Measurements from ENCODE around the gene CHPF2.

The CHPF2 gene

DNA sequence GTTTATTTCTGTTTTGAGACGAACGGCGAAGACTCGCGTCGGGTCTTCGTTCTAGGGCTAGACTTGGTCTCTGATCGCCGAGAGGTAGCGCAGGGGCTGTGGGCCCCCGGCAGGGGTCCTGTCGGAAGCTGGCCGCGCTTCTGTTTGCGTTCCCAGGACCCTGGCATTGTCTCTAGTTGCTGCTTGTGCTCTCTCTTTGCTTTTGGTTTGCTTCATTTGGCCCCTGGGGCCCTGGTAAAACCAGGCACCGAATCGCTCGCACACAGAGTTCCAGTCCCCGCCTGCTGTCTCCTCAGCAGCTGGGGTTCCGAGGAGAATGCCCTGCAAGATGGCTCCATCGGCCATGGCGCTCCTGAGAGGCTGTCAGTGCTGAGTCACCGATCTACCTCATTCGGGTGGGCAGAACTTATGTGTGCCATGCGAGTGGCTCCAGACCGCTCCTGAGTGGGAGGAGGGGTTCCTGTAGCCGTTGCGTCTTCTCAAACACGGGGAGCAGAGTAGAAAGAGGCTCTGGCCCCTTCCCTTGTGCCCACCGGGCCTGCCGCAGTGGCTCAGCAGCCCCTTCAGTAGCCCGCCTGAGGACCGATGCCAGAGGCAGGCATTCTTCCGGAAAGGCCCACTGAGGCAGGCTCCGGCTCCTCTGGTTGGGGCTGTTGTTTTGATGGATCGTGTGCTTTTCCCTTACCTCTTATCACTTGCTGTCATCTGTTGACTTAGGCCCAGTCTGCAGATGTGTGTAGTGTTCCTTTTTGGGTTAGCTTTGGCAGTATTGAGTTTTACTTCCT lies 826 bp downstream of the CHPF2 start:
- DNase-seq (ENCODE audit: low spot score): peak; percentile 90

DNA sequence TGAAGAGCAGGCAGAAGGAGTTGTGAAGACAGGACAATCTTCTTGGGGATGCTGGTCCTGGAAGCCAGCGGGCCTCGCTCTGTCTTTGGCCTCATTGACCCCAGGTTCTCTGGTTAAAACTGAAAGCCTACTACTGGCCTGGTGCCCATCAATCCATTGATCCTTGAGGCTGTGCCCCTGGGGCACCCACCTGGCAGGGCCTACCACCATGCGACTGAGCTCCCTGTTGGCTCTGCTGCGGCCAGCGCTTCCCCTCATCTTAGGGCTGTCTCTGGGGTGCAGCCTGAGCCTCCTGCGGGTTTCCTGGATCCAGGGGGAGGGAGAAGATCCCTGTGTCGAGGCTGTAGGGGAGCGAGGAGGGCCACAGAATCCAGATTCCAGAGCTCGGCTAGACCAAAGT lies 1.5 kb downstream of the CHPF2 start:
- DNase-seq (ENCODE audit: low spot score): no peak

DNA sequence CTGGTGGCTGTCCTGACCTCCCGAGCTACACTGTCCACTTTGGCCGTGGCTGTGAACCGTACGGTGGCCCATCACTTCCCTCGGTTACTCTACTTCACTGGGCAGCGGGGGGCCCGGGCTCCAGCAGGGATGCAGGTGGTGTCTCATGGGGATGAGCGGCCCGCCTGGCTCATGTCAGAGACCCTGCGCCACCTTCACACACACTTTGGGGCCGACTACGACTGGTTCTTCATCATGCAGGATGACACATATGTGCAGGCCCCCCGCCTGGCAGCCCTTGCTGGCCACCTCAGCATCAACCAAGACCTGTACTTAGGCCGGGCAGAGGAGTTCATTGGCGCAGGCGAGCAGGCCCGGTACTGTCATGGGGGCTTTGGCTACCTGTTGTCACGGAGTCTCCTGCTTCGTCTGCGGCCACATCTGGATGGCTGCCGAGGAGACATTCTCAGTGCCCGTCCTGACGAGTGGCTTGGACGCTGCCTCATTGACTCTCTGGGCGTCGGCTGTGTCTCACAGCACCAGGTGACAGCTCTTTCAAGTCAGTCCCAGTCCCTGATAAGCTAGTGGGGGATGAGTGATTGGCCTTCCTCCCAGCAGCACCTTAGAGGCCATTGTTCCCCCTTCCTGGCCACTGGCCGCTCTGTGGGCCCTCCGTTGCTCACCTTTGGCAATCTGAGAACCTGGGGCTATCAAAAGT lies 3.0 kb downstream of the CHPF2 start:
- DNase-seq (ENCODE audit: low spot score): no peak

DNA sequence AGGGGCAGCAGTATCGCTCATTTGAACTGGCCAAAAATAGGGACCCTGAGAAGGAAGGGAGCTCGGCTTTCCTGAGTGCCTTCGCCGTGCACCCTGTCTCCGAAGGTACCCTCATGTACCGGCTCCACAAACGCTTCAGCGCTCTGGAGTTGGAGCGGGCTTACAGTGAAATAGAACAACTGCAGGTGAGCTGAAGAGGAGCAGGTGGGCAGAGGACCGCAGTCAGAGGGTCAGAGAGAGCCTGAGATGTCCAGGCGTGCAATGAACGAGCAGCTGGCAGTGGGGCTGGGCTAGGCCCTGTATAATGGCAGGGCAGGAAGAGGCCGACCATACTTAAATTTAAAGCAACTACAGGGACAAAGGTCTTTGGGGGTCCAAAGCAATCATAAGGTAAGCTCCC lies 4.1 kb downstream of the CHPF2 start:
- no peak for DNase-seq (ENCODE audit: low spot score)

DNA sequence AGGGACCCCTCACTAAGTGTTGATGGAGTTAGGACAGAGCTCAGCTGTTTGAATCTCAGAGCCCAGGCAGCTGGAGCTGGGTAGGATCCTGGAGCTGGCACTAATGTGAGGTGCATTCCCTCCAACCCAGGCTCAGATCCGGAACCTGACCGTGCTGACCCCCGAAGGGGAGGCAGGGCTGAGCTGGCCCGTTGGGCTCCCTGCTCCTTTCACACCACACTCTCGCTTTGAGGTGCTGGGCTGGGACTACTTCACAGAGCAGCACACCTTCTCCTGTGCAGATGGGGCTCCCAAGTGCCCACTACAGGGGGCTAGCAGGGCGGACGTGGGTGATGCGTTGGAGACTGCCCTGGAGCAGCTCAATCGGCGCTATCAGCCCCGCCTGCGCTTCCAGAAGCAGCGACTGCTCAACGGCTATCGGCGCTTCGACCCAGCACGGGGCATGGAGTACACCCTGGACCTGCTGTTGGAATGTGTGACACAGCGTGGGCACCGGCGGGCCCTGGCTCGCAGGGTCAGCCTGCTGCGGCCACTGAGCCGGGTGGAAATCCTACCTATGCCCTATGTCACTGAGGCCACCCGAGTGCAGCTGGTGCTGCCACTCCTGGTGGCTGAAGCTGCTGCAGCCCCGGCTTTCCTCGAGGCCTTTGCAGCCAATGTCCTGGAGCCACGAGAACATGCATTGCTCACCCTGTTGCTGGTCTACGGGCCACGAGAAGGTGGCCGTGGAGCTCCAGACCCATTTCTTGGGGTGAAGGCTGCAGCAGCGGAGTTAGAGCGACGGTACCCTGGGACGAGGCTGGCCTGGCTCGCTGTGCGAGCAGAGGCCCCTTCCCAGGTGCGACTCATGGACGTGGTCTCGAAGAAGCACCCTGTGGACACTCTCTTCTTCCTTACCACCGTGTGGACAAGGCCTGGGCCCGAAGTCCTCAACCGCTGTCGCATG lies 5.2 kb downstream of the CHPF2 start:
- DNase-seq (ENCODE audit: low spot score): no peak

DNA sequence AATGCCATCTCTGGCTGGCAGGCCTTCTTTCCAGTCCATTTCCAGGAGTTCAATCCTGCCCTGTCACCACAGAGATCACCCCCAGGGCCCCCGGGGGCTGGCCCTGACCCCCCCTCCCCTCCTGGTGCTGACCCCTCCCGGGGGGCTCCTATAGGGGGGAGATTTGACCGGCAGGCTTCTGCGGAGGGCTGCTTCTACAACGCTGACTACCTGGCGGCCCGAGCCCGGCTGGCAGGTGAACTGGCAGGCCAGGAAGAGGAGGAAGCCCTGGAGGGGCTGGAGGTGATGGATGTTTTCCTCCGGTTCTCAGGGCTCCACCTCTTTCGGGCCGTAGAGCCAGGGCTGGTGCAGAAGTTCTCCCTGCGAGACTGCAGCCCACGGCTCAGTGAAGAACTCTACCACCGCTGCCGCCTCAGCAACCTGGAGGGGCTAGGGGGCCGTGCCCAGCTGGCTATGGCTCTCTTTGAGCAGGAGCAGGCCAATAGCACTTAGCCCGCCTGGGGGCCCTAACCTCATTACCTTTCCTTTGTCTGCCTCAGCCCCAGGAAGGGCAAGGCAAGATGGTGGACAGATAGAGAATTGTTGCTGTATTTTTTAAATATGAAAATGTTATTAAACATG lies 6.0 kb downstream of the CHPF2 start:
- DNase-seq (ENCODE audit: low spot score): no peak

DNA sequence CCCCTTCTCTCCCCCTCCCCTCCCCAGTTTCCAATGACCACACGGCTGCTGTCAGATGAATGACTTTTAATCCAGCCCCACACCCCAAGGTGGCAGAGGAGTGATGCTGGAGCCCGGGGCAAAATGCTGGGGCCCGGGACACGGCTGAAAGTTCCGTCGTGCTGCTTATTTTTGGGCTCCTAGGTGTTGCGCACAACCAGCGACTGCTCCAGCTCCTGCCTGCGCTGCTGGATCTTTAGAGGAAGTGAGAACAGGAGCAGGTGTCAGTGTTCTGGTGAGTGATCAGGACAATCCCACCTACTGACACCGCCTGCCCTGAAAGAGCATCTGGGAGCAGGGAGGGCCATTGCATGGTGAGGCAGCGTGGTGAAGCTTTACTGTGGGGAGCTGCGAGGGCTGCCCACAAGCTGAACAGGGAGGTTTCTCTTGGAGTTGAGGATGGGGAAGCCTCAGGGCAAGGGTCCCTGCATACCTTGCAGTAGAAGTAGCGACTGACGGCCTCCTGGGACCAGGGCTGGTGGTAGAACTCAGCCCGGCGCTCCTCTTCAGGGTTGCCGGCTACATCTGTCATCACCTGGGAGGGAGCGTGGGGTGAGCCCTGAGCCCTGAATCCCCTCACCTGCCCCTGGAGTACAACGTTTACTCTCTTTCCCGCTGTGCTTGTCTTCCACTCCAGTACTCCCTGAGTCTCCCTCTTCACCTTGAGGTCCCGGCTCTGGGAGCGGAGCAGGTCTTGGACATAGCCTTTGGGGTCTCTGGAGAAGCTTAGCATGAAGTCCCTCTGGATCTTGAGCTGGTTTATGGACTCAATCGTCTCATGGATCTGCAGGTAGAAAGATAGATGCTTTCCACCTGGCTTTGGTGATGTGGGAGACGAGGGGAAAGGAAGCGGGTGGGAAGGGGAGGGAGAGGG lies 6.9 kb downstream of the CHPF2 start:
- no peak for DNase-seq (ENCODE audit: low spot score)

DNA sequence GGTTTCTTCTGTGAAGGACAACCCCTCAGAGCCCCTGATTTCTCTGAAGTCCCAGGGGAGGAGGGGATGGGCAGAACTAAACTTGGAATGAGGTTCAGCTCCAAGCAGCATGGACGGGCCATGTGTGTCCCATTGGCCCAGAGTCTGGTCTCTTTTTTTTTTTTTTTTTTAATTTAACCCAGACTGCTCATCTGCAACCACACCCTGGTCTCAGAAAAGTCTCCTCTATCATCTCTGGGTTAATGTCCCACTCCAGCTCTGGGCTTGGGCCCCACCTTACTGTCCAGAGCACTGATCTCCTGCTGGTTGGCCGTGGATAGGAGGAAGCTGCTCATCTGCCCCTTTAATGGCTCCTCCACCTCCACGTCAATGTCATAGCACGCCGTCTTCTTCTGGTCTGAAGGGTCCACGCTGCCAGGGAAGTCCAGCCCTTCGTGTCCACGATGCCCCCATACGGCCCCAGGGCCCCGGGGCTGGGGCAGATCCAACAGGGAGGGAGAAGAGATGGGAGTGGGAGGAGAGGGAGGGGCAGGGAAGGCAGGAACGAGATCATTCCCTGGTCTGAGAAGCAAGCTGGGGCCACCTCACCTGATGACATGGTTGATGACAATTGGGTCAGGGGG lies 7.7 kb downstream of the CHPF2 start:
- DNase-seq (ENCODE audit: low spot score): no peak

DNA sequence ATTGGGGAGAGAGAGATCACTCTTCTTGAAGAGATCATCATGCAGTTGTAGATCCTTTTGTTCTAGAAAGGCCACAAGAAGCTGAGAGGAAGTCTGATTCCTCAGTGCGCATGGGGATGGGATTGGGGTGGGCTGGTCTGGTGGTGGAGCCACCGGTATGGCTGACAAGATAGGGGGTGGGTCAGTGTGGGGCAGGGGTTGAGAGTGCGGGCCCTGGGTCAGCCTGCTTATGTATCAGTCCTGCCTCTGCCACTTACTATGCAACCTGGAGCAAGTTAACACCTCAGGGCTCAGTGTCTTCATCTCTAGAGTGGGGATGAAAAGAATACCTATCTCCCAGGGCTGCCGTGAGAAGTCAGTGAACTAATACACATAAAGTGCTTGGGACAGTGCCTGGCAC lies 8.3 kb downstream of the CHPF2 start:
- no peak for DNase-seq (ENCODE audit: low spot score)

DNA sequence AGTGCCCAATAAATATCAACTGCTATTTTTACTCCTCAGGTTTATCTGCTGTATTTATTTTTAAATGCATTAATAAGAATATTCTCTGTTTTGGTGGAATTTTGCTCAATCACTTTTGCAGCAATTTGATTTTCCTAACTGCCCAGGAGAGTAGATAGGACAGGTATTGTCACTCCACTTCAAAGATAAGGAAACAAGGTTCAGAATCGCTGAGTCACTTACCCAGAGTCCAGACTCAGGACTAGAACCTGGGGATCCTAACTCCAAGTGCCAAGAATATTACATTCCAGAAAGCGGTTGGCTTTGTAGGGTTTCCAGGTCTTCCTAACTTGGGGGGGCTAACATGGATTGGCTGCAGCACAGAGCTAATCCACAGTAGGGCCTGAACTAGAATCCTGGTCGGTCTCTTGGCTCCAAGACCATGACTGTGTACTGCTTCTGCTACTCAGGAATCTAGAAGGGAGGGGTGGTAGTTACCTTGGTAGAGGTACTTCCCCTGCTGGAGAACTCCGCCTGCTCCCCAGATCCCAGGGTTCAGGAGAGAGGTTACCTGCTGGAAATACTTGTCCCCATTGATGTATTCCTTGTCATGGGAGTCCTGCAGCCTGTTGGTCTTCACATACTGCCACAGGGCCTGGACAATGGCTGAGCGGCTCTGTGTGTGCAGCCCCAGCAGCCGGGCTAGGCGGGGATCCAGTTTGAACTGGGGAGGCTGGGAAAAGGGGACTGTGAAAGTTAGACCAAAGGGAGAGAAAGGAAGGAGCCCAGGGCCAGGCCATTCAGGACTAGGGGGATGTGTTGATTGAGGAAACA lies 8.9 kb downstream of the CHPF2 start:
- DNase-seq (ENCODE audit: low spot score): no peak

DNA sequence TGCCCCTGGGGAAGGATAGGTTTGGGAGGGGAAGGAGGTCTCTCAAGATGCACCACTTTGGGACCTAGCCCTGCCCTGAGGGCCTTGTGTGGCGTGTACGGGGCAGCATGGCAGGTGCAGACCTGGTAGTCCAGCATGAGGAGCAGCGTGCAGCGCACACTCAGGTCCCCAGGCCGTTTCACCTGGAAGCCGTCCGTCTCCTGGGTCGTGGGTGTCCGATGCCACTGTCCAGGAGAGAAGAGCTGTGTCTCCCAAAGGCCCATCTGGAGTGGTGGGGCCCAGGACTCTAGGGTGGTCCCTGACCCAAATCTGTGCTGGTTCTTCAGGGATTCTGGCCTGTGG lies 9.4 kb downstream of the CHPF2 start:
- DNase-seq (ENCODE audit: low spot score): no peak

DNA sequence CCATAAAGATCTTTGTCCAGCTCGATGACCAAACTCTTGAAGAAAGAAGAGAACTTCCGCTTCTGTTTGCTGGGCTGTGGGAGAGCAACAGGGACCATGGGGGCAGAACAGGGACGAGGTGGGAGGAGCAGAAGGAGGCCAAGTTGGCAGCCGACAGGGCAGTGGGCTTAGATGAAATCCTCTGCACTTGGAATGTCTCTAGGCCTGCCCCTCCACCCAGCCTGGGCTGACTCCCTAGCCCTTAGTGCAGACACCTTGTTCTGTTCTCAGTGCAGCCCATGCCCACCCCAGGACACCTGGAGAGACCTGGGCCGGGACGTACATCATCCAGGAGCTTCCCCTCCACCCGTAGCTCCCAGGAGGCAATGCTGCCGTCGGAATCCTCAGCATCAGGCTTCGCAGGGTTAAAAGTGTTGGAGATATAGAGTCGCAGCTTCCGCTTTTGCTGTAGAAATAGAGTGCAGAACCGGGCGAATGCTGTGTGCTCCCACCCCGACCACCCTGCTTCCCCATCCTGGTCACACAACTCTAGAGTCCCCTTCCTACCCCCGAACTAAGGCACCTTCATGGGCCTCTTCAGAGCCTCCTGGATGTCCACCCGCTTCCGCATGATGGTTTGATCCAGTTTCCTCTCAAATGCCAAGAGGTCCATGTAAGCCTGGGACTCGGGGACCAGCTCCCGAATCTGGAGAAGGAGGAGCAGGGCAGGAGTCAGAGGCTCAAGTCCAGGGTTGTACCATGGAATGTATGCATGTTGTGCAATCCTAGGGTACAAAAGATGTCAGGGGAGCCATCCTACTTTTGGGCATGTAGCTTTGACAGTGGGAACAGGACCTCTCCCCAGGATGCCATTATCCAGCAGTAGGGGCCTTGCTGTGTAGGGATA lies 10.1 kb downstream of the CHPF2 start:
- DNase-seq (ENCODE audit: low spot score): no peak

DNA sequence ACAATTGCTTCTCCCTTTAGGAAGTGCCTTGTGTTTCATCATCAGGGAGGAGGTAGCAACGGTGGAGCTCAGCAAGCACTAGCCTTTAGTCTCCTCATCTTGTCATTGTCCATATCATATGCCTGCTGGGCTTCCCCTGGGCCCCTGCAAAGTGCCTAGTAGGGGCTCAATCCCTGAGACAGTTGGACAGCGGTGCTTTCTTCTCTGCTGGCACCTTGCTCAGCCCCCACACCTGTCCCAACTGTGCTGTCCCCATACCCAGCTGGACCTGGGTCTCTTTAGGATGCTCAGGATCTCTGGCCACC lies 10.7 kb downstream of the CHPF2 start:
- no peak for DNase-seq (ENCODE audit: low spot score)

DNA sequence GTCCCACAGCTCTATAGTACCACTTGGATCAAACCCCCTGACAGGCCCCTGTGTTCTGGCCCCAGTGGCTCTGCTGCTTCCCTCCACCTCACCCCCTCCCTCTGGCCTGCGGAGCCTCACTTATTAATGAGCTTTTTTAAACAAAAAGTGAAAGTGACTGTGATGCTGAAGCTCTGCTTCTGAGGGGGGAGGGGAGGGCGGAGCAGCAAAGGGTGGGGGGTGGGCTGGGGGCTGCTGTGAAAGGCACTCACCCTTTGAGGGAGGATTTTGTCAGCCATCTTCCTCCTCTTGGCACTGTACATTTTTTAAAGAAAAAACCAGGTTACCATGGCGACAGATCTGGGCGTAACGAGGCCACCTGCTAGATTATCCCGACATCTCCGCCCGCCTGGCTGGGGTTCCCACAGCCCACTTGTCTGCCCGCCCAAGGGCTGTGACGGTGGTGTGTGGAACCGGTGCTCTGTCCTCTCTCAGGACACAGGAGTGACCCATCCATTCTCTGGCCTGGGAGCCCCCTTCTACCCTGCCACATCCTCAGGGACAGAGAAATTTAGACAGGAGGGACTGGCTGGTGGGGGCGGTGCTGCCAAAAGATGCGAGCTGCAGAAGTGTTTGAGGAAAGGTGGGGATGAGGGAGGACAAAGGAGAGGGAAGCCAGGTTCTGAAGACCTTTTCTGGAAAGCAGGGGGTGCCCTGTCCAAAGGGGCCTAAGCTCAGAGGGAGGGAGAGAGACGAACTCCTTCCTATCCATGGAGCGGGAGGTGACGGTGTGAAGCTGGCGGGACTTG lies 11.3 kb downstream of the CHPF2 start:
- no peak for DNase-seq (ENCODE audit: low spot score)

DNA sequence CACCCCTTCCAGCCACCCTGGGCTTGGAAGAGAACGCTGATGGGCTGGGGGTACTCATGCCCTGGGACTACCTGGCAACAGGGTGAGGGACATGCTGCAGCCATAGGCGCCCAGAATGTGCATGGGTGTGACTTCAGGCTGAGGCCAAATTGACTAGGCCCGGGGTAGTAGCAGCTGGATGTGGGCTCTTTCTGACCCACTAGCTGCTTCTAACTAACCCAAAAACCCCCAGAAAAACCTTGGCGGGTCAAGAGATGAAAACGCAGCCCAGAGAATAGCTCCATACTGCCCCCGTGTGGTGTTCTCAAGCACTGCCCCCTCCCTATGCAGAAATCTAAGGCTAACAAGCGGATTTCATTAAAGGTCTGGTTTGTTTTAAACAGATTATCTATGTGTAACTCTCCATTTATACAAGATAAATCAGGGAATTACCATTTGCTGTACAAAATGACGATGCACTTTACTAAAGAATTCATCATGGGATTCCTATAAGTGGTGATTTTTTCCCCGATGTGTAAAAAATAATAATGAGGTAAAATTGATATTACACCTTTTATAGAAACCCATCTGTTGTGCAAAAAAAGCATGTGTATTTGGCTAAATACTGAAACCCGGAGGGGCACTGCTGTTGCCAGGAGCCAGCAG lies 12.0 kb downstream of the CHPF2 start:
- DNase-seq (ENCODE audit: low spot score): peak; percentile 77

DNA sequence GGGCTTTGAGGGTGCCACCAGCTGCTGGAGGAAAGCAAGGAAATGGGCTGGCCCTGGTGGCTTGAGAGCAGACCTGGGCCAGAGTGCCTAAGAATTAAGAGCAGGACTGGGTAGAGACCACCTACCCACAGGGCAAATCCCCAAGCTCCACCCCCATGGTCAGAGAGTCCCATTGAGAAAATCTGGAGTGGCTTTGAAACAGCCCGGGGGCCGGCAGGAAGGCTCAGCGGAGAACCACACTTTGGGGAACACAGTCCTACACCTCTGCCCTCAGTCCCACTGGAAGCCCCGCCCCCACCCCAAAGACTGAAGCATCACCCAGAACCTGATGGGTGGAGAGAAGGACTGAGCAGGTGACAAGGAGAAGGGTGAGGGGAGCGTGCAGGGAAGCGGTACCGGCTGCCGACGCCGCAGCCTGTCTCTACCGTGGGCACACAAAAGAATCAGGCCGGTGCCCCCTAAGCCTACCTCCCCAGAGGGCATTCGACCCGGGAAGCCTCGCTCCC lies 12.6 kb downstream of the CHPF2 start:
- no peak for DNase-seq (ENCODE audit: low spot score)

DNA sequence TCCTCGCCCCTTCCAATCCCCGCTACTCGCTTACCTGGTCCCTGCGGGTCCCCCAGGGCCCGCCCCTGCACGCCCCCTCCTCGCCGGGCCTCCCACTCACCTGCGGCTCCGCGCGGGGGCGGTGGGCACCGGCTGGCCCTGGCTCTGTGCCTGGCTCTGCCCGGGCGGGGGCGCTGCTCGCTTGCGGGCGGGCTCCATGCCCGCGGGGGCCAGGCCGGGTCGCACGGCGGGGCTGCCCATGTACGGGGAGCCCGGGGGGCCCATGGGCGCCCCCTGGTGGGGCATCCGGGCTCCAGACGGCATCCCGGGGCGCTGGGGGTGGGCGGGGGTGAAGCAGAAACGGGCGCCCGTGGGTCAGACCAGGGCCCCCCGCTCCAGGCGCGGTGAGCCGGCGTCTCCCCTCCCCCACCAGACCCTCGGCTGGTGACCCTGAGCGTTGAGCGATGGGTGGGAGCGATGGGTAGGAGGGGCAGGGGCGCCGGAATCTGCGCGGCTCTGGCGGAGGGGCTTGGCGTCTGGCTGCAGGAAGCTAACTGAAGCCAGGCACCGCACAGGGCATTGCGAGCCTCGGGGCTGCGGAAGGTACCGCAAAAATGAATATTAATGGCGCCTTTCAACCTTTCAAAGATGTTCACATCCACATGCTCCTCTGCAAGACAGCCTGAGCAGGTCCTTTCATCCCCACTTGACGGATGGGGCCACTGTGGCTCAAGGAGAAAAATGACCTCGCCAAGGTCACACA lies 13.2 kb downstream of the CHPF2 start:
- DNase-seq (ENCODE audit: low spot score): peak; percentile 71

Measured in AG08395 (cell line).